IMR-90 (cell line): ENCODE data around the gene HOXA5. TPM values are rescaled to one million over a fixed set of nuclear protein-coding genes. Genes with fewer than 3 reads are reported as not detected.

Experiments used
- ATAC-seq: fragments of 200-7000 bp; cut with Tn5 transposase; 2 replicates; pipeline ENCODE4 v1.9.1; 2020; ENCODE audit warnings: low read depth, mild to moderate bottlenecking, moderate library complexity
- BruUV-seq: library from RNA; stranded (reverse); fragments of 400-500 nt; replicated peaks from 2 replicates; lab custom pipeline; 2021; lab: Mats Ljungman, UMichigan
- CTCF ChIA-PET: fragments of 300-600 bp; formaldehyde crosslinking; extraction: SDS; loops from one replicate; lab custom pipeline; 2021; ENCODE audit warnings: antibody characterized with exemption; lab: Yijun Ruan, JAX
- POLR2A ChIA-PET: fragments of 300-600 bp; sonication (Branson Sonifier 250); formaldehyde crosslinking; loops from one replicate; lab custom pipeline; 2022; ENCODE audit warnings: antibody characterized with exemption; ENCODE audit not compliant: unreplicated experiment; lab: Charles Lee
- DNase-seq: peaks from one replicate; pipeline ENCODE4 v3.0.0; 2013
- H2AFZ ChIP-seq: replicated peaks from 2 replicates; pipeline ENCODE3; 2013; ENCODE audit warnings: low read length, mild to moderate bottlenecking; ENCODE audit not compliant: poor library complexity
- H2AK5ac ChIP-seq: 2 replicates; pipeline ENCODE4 v1.6.1; 2013; ENCODE audit warnings: low read depth, low read length, inconsistent platforms
- H2AK9ac ChIP-seq: replicated peaks from 2 replicates; pipeline ENCODE3; 2013; ENCODE audit warnings: mild to moderate bottlenecking, low read depth, low read length, moderate library complexity; ENCODE audit not compliant: poor library complexity
- H2BK120ac ChIP-seq: 2 replicates; pipeline ENCODE4 v1.6.1; 2013; ENCODE audit warnings: low read depth, low read length, inconsistent platforms
- H2BK15ac ChIP-seq: 3 replicates; pipeline ENCODE4 v1.6.1; 2013; ENCODE audit warnings: low read depth, low read length, inconsistent platforms
- H2BK20ac ChIP-seq: 2 replicates; pipeline ENCODE4 v1.6.1; 2013; ENCODE audit warnings: low read depth, mild to moderate bottlenecking, inconsistent platforms, low read length, moderate library complexity
- H2BK5ac ChIP-seq: 2 replicates; pipeline ENCODE4 v1.6.1; 2013; ENCODE audit warnings: mild to moderate bottlenecking, low read depth, low read length, inconsistent platforms; ENCODE audit not compliant: poor library complexity, severe bottlenecking
- H3K14ac ChIP-seq: replicated peaks from 2 replicates; pipeline ENCODE4 v1.6.1; 2013; ENCODE audit warnings: low read depth, low read length, inconsistent platforms
- H3K18ac ChIP-seq: 2 replicates; pipeline ENCODE4 v1.6.1; 2013; ENCODE audit warnings: low read depth, low read length, control low read depth
- H3K23ac ChIP-seq: 2 replicates; pipeline ENCODE4 v1.6.1; 2013; ENCODE audit warnings: low read depth, low read length, inconsistent platforms
- H3K27ac ChIP-seq: 2 replicates; pipeline ENCODE4 v1.5.1; 2013; ENCODE audit warnings: mild to moderate bottlenecking, control low read depth, low read length; ENCODE audit not compliant: insufficient read depth
- H3K27me3 ChIP-seq: 2 replicates; pipeline ENCODE4 v1.6.1; 2013; ENCODE audit warnings: low read length; ENCODE audit not compliant: control insufficient read depth, insufficient read depth
- H3K36me3 ChIP-seq: 2 replicates; pipeline ENCODE4 v1.6.1; 2013; ENCODE audit warnings: low read length, mixed read lengths; ENCODE audit not compliant: control insufficient read depth, insufficient read depth
- H3K4ac ChIP-seq: 2 replicates; pipeline ENCODE4 v1.6.1; 2013; ENCODE audit warnings: low read depth, low read length, inconsistent platforms
- H3K4me1 ChIP-seq: 2 replicates; pipeline ENCODE4 v1.6.1; 2013; ENCODE audit warnings: low read length, mixed read lengths; ENCODE audit not compliant: control insufficient read depth, insufficient read depth
- H3K4me2 ChIP-seq: 2 replicates; pipeline ENCODE4 v1.6.1; 2013; ENCODE audit warnings: low read depth, mild to moderate bottlenecking, control low read depth, low read length, moderate library complexity
- H3K4me3 ChIP-seq: 2 replicates; pipeline ENCODE4 v1.5.1; 2013; ENCODE audit warnings: low read depth, mild to moderate bottlenecking, control low read depth, low read length, moderate library complexity; ENCODE audit not compliant: insufficient read depth
- H3K56ac ChIP-seq: 2 replicates; pipeline ENCODE4 v1.6.1; 2013; ENCODE audit warnings: low read length, inconsistent platforms; ENCODE audit not compliant: insufficient read depth; ENCODE audit errors: extremely low read depth
- H3K79me1 ChIP-seq, 2 experiments: 2 replicates each; pipeline ENCODE4 v1.6.1; 2013; ENCODE audit warnings: low read length in 2 of 2, inconsistent platforms in 1 of 2, low read depth in 1 of 2
- H3K9ac ChIP-seq: 2 replicates; pipeline ENCODE4 v1.6.1; 2013; ENCODE audit warnings: low read depth, low read length, control low read depth
- H3K9me1 ChIP-seq: 2 replicates; pipeline ENCODE4 v1.6.1; 2013; ENCODE audit warnings: low read length, inconsistent platforms; ENCODE audit not compliant: insufficient read depth
- H3K9me3 ChIP-seq: 2 replicates; pipeline ENCODE4 v1.6.1; 2013; ENCODE audit warnings: low read length; ENCODE audit not compliant: control insufficient read depth, insufficient read depth
- H4K20me1 ChIP-seq: 2 replicates; pipeline ENCODE4 v1.6.1; 2013; ENCODE audit warnings: low read length, inconsistent platforms; ENCODE audit not compliant: insufficient read depth
- H4K5ac ChIP-seq: 2 replicates; pipeline ENCODE4 v1.6.1; 2013; ENCODE audit warnings: mild to moderate bottlenecking, low read depth, low read length, control low read depth
- H4K8ac ChIP-seq, 2 experiments: 2 replicates each; pipeline ENCODE4 v1.6.1; 2013; ENCODE audit warnings: low read depth in 2 of 2, low read length in 2 of 2, control low read depth in 1 of 2, inconsistent platforms in 1 of 2
- H4K91ac ChIP-seq: 2 replicates; pipeline ENCODE4 v1.6.1; 2013; ENCODE audit warnings: low read depth, low read length, inconsistent platforms; ENCODE audit not compliant: insufficient read depth
- CHD1 ChIP-seq: IDR thresholded peaks from 2 replicates; pipeline ENCODE4 v1.6.1; 2012; ENCODE audit warnings: low read depth, low read length, improper control_type of control experiment
- FOS ChIP-seq: fragments of 150-350 bp; IDR thresholded peaks from 2 replicates; pipeline ENCODE4 v1.6.1; 2016; ENCODE audit warnings: low read depth, low read length
- MAZ ChIP-seq: IDR thresholded peaks from 2 replicates; pipeline ENCODE4 v1.6.1; 2012; ENCODE audit warnings: low read depth, mild to moderate bottlenecking, low read length, improper control_type of control experiment, moderate library complexity, borderline replicate concordance
- WGBS, 2 experiments: methylation state at CpG; one replicate each; pipeline versions ENCODE4 v1.1.5 to v1.1.7; 2013; ENCODE audit warnings: missing lambda C conversion rate in 2 of 2; ENCODE audit not compliant: insufficient read length in 1 of 2; ENCODE audit errors: extremely low coverage in 2 of 2; 5-methylcytosine and 5-hydroxymethylcytosine counted together
- dilution Hi-C: fragments of 300-500 bp; cut with HindIII; formaldehyde crosslinking; loops from one replicate; pipeline ENCODE4 v1.14.3; 2018; ENCODE audit warnings: low sequenced_read_pairs; ENCODE audit not compliant: unreplicated experiment
- in situ Hi-C: fragments of 300-500 bp; cut with MboI; formaldehyde crosslinking; loops from 3 replicates; pipeline ENCODE4 v1.14.3; 2019; ENCODE audit warnings: low sequenced_read_pairs, inconsistent platforms, mixed read lengths
- intact Hi-C: fragments of 100-400 bp; cut with micrococcal nuclease; formaldehyde crosslinking; loops from 2 replicates; pipeline ENCODE4 v1.10.0; 2022
- polyA plus RNA-seq, 3 experiments: library from polyadenylated mRNA; depleted of rRNA; stranded (reverse); fragments of >200 nt; gene quantifications; 2 replicates each; pipeline ENCODE4 v1.2.3, GENCODE V29; 2012; ENCODE audit warnings: low replicate concordance in 1 of 3
- total RNA-seq: library from RNA; depleted of rRNA; stranded (reverse); fragments of >200 nt; gene quantifications from 2 replicates; pipeline ENCODE4 v1.2.3, GENCODE V29; 2012
- TF ChIP-seq, protein P1 (sequence below): fragments of 150-350 bp; IDR thresholded peaks from 2 replicates; pipeline ENCODE4 v1.6.1; 2016; ENCODE audit warnings: low read depth, mild to moderate bottlenecking, low read length, moderate library complexity, borderline replicate concordance

Gene HOXA5
- total and polyA plus RNA-seq, 2 of the 4 experiments (the other 2 are of a cell fraction) = 19.9 to 29.4 TPM

DNA sequence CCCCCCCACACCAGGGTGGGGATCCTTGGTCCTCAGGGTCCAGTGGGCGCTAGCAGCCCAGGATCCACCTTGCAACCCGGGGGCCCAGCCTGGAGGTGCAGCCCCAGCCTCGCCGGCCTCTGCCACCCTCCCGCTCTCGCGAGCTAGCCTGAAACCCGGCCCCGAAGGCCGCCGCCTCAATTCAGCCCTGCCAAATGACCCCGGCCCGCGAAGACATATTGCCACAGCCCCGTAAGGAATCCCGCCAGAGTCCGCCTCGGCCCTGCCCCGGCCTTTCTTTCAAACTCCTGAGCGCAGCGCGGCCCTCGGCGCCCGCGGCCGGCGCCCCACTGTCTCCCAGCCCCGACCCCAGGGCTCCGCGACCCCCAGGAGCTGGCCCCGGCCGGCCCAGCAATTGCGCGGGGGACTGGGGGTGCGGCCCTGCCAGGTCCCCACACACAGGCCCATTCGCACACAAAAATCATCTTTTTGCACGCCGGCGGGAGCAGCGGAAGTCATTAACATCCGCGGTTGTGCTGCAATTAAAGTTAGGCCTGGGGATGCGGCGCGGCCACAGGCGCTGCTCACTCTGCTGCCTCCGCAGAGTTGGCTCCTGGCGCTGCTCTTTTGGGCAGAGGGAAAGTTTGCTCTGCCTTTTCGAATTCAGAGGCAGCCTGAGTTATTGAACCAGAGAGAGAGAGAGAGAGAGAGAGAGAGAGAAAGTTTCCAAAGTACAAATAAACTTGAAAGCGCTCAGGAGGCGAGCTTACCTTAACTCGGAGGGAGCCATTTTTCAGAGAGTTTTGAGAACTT, 4.0 kb downstream of the HOXA5 start:
- Histone ChIP-seq H3K79me1 (peaks cover 0 to 31% of the 10 kb centered on the region in 2 experiments; a peak in 2 of 4 replicates), H4K5ac (peak overlapping the region; percentile 97), H3K4me1 (peaks cover 15% of the 10 kb centered on the region), H3K56ac (peak overlapping the region; percentile 83), H2AK5ac (0 out of 2 replicates have a peak overlapping the region, but pooled peaks have one; percentile 42), H3K4me3 (peak overlapping the region; percentile 30), H3K9me1 (no peaks in the 10 kb centered on the region), H3K4ac (peak overlapping the region; percentile 93), H3K18ac (peak overlapping the region; percentile 95), H2BK120ac (peak overlapping the region; percentile 93), H4K20me1 (no peaks in the 10 kb centered on the region), H3K9me3 (no peaks in the 10 kb centered on the region), H3K27me3 (no peaks in the 10 kb centered on the region), H2BK15ac (peak overlapping the region; percentile 97; the same call in 2 of the 3 replicates), H4K8ac (peak overlapping the region; percentile 69 to 87), H4K91ac (peak overlapping the region; percentile 90), H3K14ac (peak overlapping the region; percentile 92), H3K23ac (peak overlapping the region; percentile 97), H3K4me2 (peak overlapping the region; percentile 94), H2BK20ac (peak overlapping the region; percentile 63), H3K27ac (peak overlapping the region; percentile 94), H2AFZ (peak overlapping the region; percentile 87), H3K9ac (peak overlapping the region; percentile 89), H2AK9ac (peak overlapping the region; percentile 63), H3K36me3 (peaks cover 9% of the 10 kb centered on the region), H2BK5ac (peak overlapping the region; percentile 35)
- no TSS peak for BruUV-seq
- intact Hi-C loops (loop anchor here (5.0 kb wide), 1 partner anchor 1247 kb away; no protein-coding TSS in a partner anchor), dilution Hi-C loops (no loop called here), in situ Hi-C loops (loop anchor here (5.0 to 10.0 kb wide), 3 partner anchors 37 to 945 kb away; partner anchors contain the start of gene HOXA2)
- 2% methylated on average over 32 of the region's 53 CpGs; no CpG with 5 or more reads in 1 of the 2 experiments for WGBS, 2 experiments
- DNase-seq (no peak), ATAC-seq (no peak)
- TF ChIP-seq CHD1 (peak; percentile 33; the same call in 1 of the 2 replicates), FOS (no peak), MAZ (no peak)
- TF ChIP-seq, protein P1, sequence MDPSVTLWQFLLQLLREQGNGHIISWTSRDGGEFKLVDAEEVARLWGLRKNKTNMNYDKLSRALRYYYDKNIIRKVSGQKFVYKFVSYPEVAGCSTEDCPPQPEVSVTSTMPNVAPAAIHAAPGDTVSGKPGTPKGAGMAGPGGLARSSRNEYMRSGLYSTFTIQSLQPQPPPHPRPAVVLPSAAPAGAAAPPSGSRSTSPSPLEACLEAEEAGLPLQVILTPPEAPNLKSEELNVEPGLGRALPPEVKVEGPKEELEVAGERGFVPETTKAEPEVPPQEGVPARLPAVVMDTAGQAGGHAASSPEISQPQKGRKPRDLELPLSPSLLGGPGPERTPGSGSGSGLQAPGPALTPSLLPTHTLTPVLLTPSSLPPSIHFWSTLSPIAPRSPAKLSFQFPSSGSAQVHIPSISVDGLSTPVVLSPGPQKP = no peak
- ChIA-PET CTCF (interaction anchor here (0.6 kb wide), 1 partner anchor 458 kb away, joined by 3 read pairs; no protein-coding TSS in a partner anchor), POLR2A (no interaction called here)
